Activated CD8-positive, alpha-beta memory T cell treated with anti-CD3 and anti-CD28 coated beads, Interleukin-2, amount 50 U/mL, for 24 hours (primary cell): ENCODE results near the gene PSMC3IP.
A peak's percentile ranks its signal among the peaks of the same experiment; 100 is the strongest.
"Not testable (repeated sequence)": the region's sequence is repeated elsewhere in the genome, so short reads cannot be mapped to it uniquely, and the experiment has no call there.

Experiments used
- DNase-seq: peaks from one replicate; pipeline ENCODE4 v3.0.0-alpha.2; 2020; ENCODE audit errors: extremely low read depth

PSMC3IP gene, protein sequence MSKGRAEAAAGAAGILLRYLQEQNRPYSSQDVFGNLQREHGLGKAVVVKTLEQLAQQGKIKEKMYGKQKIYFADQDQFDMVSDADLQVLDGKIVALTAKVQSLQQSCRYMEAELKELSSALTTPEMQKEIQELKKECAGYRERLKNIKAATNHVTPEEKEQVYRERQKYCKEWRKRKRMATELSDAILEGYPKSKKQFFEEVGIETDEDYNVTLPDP

GRCh38 chr17:42577532-42578281 is at the start of gene PSMC3IP:
Gene PSMC3IP (minus strand): TSS chr17:42577729. CDS start chr17:42577686, 43 bp downstream.
- peak; percentile 88 for DNase-seq

GRCh38 chr17:42623732-42624596 is 46.4 kb upstream of the PSMC3IP start:
- no peak for DNase-seq

DNA sequence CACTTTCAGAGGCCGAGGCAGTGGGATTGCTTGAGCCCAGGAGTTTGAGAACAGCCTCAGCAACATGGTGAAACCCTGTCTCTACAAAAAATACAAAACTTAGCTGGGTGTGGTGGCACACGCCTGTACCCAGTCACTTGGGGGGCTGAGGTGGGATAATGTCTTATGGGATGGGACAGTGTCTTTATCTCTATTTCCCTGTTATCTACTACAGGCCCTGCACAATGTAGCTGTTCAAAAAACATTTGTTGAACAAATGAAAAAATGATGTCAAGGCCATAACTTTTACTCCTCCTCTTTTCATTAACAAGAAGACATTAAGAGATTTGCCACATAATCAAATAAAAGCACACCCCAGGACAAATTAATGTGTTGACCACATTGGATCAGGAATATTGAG is 45.7 kb upstream of the PSMC3IP start:
- DNase-seq = no peak

- not testable (repeated sequence) for DNase-seq
Measured at GRCh38 chr17:42621987-42622386, 44.5 kb upstream of the PSMC3IP start.

DNA sequence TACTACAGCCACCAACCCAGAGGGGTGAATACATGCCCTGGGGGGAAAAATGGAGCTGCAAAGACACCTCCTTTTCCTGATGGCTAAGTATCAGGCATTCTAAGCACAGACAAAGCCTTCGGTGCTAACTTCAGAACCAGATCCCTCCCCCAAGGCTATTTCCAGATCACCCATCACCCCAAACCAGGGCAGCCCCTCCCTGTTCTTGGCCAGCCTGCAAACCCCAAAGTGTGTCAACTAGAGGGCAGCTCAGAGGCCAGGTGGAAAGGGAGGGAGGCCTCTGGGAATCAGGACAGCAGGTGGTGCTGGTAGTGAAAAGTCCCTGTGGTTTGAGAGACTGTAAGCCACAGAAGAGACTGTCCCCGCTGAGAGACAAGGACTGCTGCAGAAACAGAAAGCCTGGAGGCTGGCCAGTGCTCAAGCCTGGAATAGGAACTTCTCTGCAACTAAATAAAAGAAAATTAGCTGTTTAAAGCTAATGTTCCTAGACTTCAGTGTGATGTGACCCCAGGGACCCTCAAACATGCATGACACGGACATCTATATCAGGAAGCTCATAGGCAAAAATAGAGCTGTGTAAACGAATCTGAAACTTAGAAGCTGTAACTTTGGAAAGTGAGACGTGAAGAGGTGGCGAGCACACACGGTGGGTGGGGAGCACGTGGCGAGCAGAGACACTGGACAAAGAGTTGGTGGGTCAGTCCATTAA is 41.1 kb upstream of the PSMC3IP start:
- DNase-seq = no peak

GRCh38 chr17:42617956-42618431 is 40.5 kb upstream of the PSMC3IP start:
- no peak for DNase-seq

DNA sequence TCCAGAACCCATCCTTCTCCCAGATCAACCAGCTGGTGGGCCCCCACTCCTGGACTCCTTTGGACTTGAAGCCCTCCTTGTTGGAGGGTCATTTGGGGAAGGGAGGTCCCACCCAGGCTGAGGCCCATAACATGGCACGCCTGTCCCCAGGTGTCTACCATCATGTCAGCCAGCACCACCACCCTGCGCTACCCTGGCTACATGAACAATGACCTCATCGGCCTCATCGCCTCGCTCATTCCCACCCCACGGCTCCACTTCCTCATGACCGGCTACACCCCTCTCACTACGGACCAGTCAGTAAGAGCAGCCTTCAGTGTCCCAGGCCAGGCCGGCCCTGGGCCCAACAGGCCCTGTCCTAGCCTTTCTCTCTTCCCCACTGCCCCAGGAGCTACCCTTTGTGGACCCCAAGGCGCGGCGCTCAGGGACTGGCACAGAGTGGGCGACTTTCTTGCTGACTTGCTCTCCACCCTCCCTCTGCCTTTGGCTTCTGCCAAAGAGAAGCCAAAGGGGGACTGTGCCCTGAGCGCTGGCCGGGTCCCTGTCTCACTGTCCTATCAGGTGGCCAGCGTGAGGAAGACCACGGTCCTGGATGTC is 36.3 kb upstream of the PSMC3IP start:
- no peak for DNase-seq

DNA sequence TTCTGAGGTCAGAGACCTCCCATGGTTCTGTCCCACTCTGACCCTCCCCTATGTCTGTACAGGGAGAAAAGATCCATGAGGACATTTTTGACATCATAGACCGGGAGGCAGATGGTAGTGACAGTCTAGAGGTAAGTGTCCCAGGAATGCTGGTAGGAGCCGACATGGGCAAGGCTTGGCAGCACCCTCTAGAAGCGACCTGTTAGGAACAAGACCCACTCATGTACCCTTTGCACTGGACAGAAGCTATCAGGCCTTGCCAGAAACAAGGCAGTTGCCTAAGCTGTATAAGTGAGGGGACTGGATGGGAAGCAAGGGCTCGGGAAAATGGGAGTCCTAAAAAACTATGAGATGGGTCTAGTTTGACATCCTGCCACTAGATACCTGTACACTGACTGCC is 34.5 kb upstream of the PSMC3IP start:
- DNase-seq = no peak

DNA sequence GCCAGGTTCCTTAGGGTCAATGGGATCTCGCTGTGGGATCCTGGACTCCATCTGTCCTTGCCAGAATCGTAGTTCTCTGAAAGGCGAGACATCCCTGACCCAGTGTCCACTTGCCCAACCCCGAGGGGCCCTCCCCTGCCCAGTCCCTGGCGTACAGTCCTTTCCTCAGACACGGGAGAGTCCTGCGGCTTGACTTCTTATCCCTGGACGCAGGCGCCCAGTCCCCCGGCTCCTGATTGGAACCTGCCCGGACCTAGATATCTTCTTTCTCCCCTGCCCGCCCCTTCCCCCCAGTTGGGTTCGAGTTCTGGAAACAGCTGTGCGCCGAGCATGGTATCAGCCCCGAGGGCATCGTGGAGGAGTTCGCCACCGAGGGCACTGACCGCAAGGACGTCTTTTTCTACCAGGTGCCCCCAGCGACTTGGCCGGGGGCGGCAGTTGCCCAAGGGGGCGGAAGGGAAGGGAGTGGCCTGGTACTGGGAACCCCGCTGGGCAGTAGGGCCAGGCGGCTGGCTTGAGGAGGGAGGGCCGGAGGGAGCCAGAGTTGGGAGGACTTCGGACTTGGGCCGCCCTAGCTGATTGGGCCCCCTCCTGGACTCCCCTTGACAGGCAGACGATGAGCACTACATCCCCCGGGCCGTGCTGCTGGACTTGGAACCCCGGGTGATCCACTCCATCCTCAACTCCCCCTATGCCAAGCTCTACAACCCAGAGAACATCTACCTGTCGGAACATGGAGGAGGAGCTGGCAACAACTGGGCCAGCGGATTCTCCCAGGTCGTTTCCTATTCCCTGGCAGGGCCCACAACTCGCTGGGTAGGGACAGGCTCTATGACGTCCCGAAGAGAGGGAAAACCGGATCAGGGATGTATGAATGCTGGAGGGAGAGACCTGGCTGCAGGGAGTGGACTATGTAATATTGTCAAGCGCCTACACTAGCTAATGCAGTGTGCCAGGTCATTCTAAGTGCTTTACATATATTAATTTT is 32.6 kb upstream of the PSMC3IP start:
- not testable (repeated sequence) for DNase-seq

DNA sequence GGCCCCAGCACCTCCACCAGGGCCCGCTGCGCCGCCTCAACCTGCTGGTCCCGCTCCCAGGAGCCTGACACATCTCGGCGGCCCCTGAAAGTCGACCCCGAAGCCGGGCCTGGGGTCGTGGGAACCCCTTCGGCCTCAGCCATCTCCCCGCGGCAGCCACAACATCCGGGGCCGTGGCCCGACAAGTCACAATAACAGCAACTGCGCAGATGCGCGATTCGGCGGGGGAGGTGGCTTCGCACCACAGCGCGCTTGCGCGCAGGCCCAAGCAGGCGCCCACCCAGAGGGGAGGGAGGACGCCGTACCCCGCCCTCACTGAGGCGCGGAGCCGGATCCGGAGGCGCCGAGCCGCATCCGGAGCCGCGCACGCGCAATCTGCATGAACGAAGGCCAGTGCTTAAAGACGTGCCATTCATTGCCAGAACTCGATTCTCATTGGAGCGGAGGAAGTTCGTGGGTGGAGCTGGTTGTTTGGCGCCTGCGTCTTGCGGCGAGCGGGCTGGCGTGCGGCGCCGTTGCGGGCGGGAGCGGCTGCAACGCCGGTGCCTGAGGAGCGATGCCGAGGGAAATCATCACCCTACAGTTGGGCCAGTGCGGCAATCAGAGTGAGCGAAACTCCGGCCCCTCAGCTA is 31.8 kb upstream of the PSMC3IP start, which contains the start of the genes RETREG3 and TUBG1:
Gene RETREG3, minus strand, starts transcription at position 193 of the 632 bp plus-strand sequence. Its CDS starts 50 bp downstream, at position 143.
Gene TUBG1, plus strand, starts transcription at position 502 of the 632 bp plus-strand sequence. Its CDS starts 55 bp downstream, at position 557.
- DNase-seq = peak; percentile 99

DNA sequence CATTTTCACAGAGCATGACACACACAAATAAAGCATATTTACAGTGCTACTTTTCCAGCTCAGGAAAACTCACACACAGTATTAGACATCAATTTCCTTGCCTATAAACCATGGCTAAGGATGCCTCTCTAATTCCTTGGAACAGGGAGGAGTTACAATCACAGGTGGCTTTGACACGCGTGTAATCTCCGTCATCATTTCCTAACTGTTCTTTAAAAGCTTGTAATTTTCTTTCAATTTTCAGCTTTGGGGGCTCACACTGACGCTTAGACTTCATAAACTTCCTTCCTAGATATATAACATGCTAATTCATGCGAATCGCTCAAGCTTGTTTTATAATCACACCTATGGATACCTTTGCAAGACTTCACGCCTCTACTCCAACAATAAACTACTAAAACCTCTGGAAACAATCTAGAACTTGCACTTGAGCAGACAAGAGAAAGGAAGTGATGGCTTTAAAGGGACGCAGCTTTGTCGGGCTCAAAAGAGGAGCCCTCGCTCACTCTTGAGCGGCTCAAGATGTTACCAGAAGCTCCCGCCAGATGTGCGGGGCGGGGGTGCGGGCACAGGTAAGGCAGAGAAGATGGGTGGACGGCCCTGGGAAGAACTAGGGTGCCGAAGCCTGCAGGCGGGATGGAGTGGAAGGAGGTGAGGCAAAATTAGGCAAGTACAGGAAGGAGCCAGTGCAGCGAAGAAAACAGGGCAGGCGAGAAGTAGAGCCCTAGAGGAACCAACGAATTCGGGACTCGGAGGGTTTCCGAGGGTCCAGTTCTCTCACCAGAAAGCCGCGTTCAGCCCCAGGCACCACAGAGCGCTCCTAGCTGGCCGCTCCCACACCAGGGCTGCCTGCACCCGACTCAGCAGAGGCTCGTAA is 31.0 kb upstream of the PSMC3IP start:
- no peak for DNase-seq

GRCh38 chr17:42607769-42608168 is 30.2 kb upstream of the PSMC3IP start:
- no peak for DNase-seq

- no peak for DNase-seq
Measured at GRCh38 chr17:42603318-42603717, 25.8 kb upstream of the PSMC3IP start.

DNA sequence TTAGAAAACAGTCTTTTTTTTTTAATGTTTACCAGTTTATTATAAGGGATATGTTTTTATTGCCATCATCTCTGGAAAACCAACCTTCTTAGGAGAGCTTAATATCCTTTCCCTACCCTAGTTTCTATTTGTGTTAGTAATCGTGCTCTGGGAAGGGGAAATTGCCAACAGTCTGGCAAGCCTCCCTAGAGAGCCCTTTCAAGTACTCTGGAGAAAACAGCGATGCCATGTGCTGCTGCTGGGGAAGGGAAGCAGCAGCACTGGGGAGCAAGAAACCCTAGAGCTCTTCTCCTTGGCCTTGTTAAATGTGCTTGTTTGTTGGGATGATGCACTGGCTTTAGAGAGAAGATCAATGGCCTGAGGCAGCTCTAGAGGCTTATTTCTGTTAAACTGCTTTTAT is 21.4 kb upstream of the PSMC3IP start:
- no peak for DNase-seq

DNA sequence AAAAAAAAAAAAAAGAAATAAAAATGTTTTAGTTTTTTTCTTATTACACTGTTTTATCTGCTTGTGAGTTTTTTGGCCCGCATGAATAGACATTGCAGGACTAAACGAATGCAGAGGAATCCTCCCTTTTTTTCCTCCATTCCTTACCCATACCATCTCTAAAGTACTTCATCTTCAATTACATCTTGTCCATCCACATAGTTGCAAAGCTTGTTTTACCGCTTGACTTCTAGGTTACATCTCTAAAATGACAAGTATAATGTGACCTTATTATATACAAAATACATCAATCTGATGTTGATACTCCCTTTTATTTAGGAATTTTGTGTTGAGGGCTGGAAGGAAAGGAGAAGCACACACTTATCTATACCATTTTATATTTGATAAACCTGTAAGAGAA is 18.9 kb upstream of the PSMC3IP start:
- no peak for DNase-seq

GRCh38 chr17:42591411-42591810 is 13.9 kb upstream of the PSMC3IP start:
- no peak for DNase-seq

GRCh38 chr17:42590886-42591285 is 13.4 kb upstream of the PSMC3IP start:
- no peak for DNase-seq

DNA sequence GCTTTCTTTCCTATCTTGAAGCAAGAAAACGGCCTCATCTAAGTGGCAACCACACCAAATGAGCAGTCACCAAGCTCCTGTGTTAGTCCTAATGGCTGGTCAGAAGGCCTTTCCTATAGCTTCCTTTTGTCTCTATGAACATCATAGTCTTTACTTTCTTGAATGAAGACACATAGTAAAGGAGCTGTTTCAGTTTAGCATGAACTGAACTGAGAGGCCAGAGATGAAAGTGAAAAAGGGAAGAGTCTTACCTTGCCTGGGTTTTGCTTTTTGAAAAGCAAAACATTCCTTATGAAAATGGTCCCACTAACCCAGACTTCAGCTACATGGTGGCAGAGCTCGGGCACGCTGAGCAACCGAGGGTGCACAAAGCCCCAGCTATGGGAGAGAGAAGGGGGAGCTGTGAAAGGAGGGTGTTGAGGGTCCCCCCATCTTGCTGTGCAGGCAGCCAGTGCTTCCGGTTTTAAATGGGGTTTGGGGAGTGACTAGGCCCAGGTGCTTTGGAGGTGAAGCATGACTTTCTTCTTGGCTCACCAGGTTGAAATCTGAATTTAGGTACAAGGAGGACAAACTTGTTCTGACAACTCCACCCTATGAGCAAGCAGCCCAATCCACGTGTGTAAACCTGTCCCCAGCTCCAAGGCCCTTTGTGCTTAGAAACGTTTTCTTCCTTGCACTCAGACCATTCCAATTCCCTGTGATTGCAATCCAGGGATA is 9.1 kb upstream of the PSMC3IP start:
- no peak for DNase-seq
